HCT116 (cell line): ENCODE data around the gene PELO. TPM values are rescaled to one million over a fixed set of nuclear protein-coding genes. Genes with fewer than 3 reads are reported as not detected.
A peak's percentile ranks its signal among the peaks of the same experiment; 100 is the strongest.

Experiments used
- ATAC-seq: fragments of 200-7000 bp; cut with Tn5 transposase; 2 replicates; pipeline ENCODE4 v1.9.1; 2020; ENCODE audit warnings: mild to moderate bottlenecking, moderate library complexity
- BruUV-seq: library from RNA; stranded (reverse); fragments of 400-500 nt; replicated peaks from 2 replicates; lab custom pipeline; 2021; lab: Mats Ljungman, UMichigan
- CTCF ChIA-PET: fragments of 300-600 bp; sonication (Branson Sonifier 250); formaldehyde crosslinking; loops from one replicate; lab custom pipeline; 2021; ENCODE audit warnings: antibody characterized with exemption; lab: Charles Lee
- POLR2A ChIA-PET: fragments of 300-600, 350-600 bp; sonication (Branson Sonifier 250); formaldehyde crosslinking; loops from one replicate; lab custom pipeline; 2021; ENCODE audit warnings: antibody characterized with exemption; lab: Charles Lee
- RAD21 ChIA-PET, 2 experiments: fragments of 300-600 bp; sonication (Branson Sonifier 250); formaldehyde crosslinking; loops; one replicate each; lab custom pipeline; 2023; ENCODE audit warnings: low total read pairs in 2 of 2; ENCODE audit not compliant: uncharacterized antibody in 2 of 2, unreplicated experiment in 2 of 2, low non-redundant PET in 1 of 2; lab: Charles Lee
- DNase-seq: peaks from one replicate; pipeline ENCODE4 v3.0.0-alpha.2; 2010; ENCODE audit warnings: low read depth, low spot score
- H2AFZ ChIP-seq: fragments of 200-600 bp; shearing (Covaris generic), sonication (generic); 2 replicates; pipeline ENCODE4 v1.6.1; 2017; ENCODE audit warnings: low read depth, mixed run types, mixed read lengths, antibody characterized with exemption, low read length; ENCODE audit not compliant: poor library complexity, severe bottlenecking
- H3K27ac ChIP-seq: 2 replicates; pipeline ENCODE4 v1.5.1; 2012; ENCODE audit warnings: low read depth, low read length
- H3K27me3 ChIP-seq: fragments of 200-600 bp; sonication (generic); 2 replicates; pipeline ENCODE4 v1.6.1; 2016; ENCODE audit warnings: mixed run types, low read length, mixed read lengths; ENCODE audit not compliant: insufficient read depth
- H3K36me3 ChIP-seq, 2 experiments: fragments of 200-500 bp in 1 of 2; fragments of 200-600 bp in 1 of 2; sonication (Bioruptor generic) in 1 of 2; sonication (generic) in 1 of 2; 2 replicates each; pipeline versions ENCODE4 v1.5.1 to v1.6.1; 2014 to 2016; ENCODE audit warnings: low read length in 2 of 2, inconsistent platforms in 1 of 2, mixed read lengths in 1 of 2, mixed run types in 1 of 2; ENCODE audit not compliant: insufficient read depth in 2 of 2, control insufficient read depth in 1 of 2
- H3K4me1 ChIP-seq, 2 experiments: fragments of 200-600 bp in 1 of 2; sonication (generic) in 1 of 2; 2 replicates each; pipeline versions ENCODE4 v1.5.1 to v1.6.1; 2012 to 2017; ENCODE audit warnings: low read length in 2 of 2, inconsistent platforms in 1 of 2, mild to moderate bottlenecking in 1 of 2, mixed read lengths in 1 of 2, mixed run types in 1 of 2, moderate library complexity in 1 of 2; ENCODE audit not compliant: insufficient read depth in 2 of 2, control insufficient read depth in 1 of 2
- H3K4me2 ChIP-seq: fragments of 200-600 bp; sonication (generic); 2 replicates; pipeline ENCODE4 v1.6.1; 2017; ENCODE audit warnings: mixed run types, low read length, mixed read lengths
- H3K4me3 ChIP-seq, 2 experiments: fragments of 200-600 bp in 1 of 2; sonication (generic) in 1 of 2; replicated peaks in 1 of 2; 2 replicates each; pipeline ENCODE4 v1.5.1; 2011 to 2016; ENCODE audit warnings: low read length in 2 of 2, control low read depth in 1 of 2, low read depth in 1 of 2, mild to moderate bottlenecking in 1 of 2, mixed read lengths in 1 of 2, mixed run types in 1 of 2
- H3K79me2 ChIP-seq: fragments of 200-600 bp; sonication (generic); 2 replicates; pipeline ENCODE4 v1.6.1; 2017; ENCODE audit warnings: mild to moderate bottlenecking, mixed run types, low read length, moderate library complexity, mixed read lengths; ENCODE audit not compliant: insufficient read depth
- H3K9ac ChIP-seq: fragments of 200-600 bp; sonication (generic); 2 replicates; pipeline ENCODE4 v1.6.1; 2016; ENCODE audit warnings: low read length, mixed read lengths
- H3K9me2 ChIP-seq: fragments of 200-600 bp; sonication (generic), shearing (Covaris generic); 2 replicates; pipeline ENCODE4 v1.6.1; 2017; ENCODE audit warnings: mixed run types, mild to moderate bottlenecking, moderate library complexity; ENCODE audit not compliant: insufficient read depth
- H3K9me3 ChIP-seq, 2 experiments: fragments of 200-500 bp in 1 of 2; fragments of 200-600 bp in 1 of 2; sonication (Bioruptor generic) in 1 of 2; sonication (generic) in 1 of 2; 2 replicates each; pipeline ENCODE4 v1.6.1; 2014 to 2017; ENCODE audit warnings: low read length in 2 of 2, mixed read lengths in 2 of 2, inconsistent platforms in 1 of 2, low read depth in 1 of 2, mild to moderate bottlenecking in 1 of 2, mixed run types in 1 of 2, moderate library complexity in 1 of 2; ENCODE audit not compliant: control insufficient read depth in 1 of 2, insufficient read depth in 1 of 2
- H4K20me1 ChIP-seq: fragments of 200-600 bp; sonication (generic), shearing (Covaris generic); 2 replicates; pipeline ENCODE4 v1.6.1; 2017; ENCODE audit warnings: mixed run types, mild to moderate bottlenecking, moderate library complexity; ENCODE audit not compliant: insufficient read depth
- CBX3 ChIP-seq: IDR thresholded peaks from 2 replicates; pipeline ENCODE4 v1.6.1; 2012; ENCODE audit warnings: low read depth
- CEBPB ChIP-seq: IDR thresholded peaks from 2 replicates; pipeline ENCODE4 v1.6.1; 2012; ENCODE audit warnings: low read depth
- ELF1 ChIP-seq: IDR thresholded peaks from 2 replicates; pipeline ENCODE4 v1.6.1; 2012; ENCODE audit warnings: low read depth, borderline replicate concordance
- EZH2phosphoT487 ChIP-seq: fragments of 200-600 bp; IDR thresholded peaks from 2 replicates; pipeline ENCODE4 v1.6.1; 2018; ENCODE audit warnings: antibody characterized with exemption, borderline replicate concordance
- FOSL1 ChIP-seq: IDR thresholded peaks from 2 replicates; pipeline ENCODE4 v1.6.1; 2012; ENCODE audit warnings: low read depth
- JUND ChIP-seq: IDR thresholded peaks from 2 replicates; pipeline ENCODE4 v1.6.1; 2012
- MAX ChIP-seq: IDR thresholded peaks from 2 replicates; pipeline ENCODE4 v1.6.1; 2012
- POLR2A ChIP-seq: IDR thresholded peaks from 2 replicates; pipeline ENCODE4 v1.7.0; 2011; ENCODE audit warnings: borderline replicate concordance; ENCODE audit not compliant: insufficient read depth, insufficient read length; ENCODE audit errors: extremely low read depth
- REST ChIP-seq: IDR thresholded peaks from 2 replicates; pipeline ENCODE4 v1.6.1; 2012; ENCODE audit warnings: low read depth
- SP1 ChIP-seq: IDR thresholded peaks from 2 replicates; pipeline ENCODE4 v1.6.1; 2012; ENCODE audit warnings: low read depth
- SRF ChIP-seq: IDR thresholded peaks from 2 replicates; pipeline ENCODE4 v1.6.1; 2012; ENCODE audit warnings: low read depth
- TCF7L2 ChIP-seq: IDR thresholded peaks from 2 replicates; pipeline ENCODE4 v1.7.0; 2011; ENCODE audit warnings: borderline replicate concordance, inconsistent platforms; ENCODE audit not compliant: insufficient read depth, insufficient read length; ENCODE audit errors: extremely low read depth
- YY1 ChIP-seq: IDR thresholded peaks from 2 replicates; pipeline ENCODE4 v1.6.1; 2011; ENCODE audit warnings: low read length, low read depth, moderate library complexity, mild to moderate bottlenecking; ENCODE audit not compliant: insufficient replicate concordance; ENCODE audit errors: extremely low read depth
- ZNF274 ChIP-seq: fragments of 200-500 bp; sonication (Bioruptor generic); IDR thresholded peaks from 2 replicates; pipeline ENCODE4 v1.6.1; 2014; ENCODE audit warnings: mild to moderate bottlenecking, low read depth, low read length, inconsistent platforms
- intact Hi-C: fragments of 100-400 bp; cut with micrococcal nuclease; formaldehyde crosslinking; loops from 2 replicates; pipeline ENCODE4 v1.10.0; 2022
- total RNA-seq: library from RNA; stranded (reverse); gene quantifications from one replicate; pipeline ENCODE4 v1.2.1, GENCODE V29; 2021; ENCODE audit not compliant: unreplicated experiment

The PELO gene
- total RNA-seq, 1 experiment from 2014 or later, result 16.5 TPM

- ChIA-PET RAD21 (no interaction called here), POLR2A (interaction anchor here (1.0 to 1.1 kb wide), 2 partner anchors 11 to 14 kb away, joined by 3 to 4 read pairs; no protein-coding TSS in a partner anchor), CTCF (no interaction called here)
- no peaks in the 10 kb centered on the region for H3K9me3 ChIP-seq
- ATAC-seq, result no peak
- 0 out of 2 replicates have a peak, but pooled peaks cover 2% of the 10 kb centered on the region for H4K20me1 ChIP-seq
- H3K36me3 ChIP-seq, result no peaks in the 10 kb centered on the region
- no peaks in the 10 kb centered on the region for H3K27me3 ChIP-seq
- intact Hi-C loops, result no loop called here
- DNase-seq, result no peak
- H3K79me2 ChIP-seq, result no peaks in the 10 kb centered on the region
- H3K4me1 ChIP-seq, result peaks cover 0 to 16% of the 10 kb centered on the region in 2 experiments; a peak in 1 of 4 replicates
- H3K9me2 ChIP-seq, result no peaks in the 10 kb centered on the region
- no peak overlapping the region for H3K4me3 ChIP-seq
- BruUV-seq, result no TSS peak
- no peak overlapping the region for H3K9ac ChIP-seq
- H3K27ac ChIP-seq, result no peak overlapping the region
- H2AFZ ChIP-seq, result no peak overlapping the region
- no peak overlapping the region for H3K4me2 ChIP-seq
- TF ChIP-seq FOSL1, result peak; percentile 38; the same call in 1 of the 2 replicates
- peak; percentile 32 for TF ChIP-seq JUND
- peak; percentile 61; the same call in 1 of the 2 replicates for TF ChIP-seq CEBPB
- TF ChIP-seq POLR2A, result no peak
Observed at GRCh38 chr5:52811067-52811749, 23.5 kb downstream of the PELO start.

- Histone ChIP-seq H3K36me3 (no peaks in the 10 kb centered on the region), H3K9me3 (no peaks in the 10 kb centered on the region), H3K9me2 (no peaks in the 10 kb centered on the region), H3K4me2 (no peak overlapping the region), H3K79me2 (no peaks in the 10 kb centered on the region), H2AFZ (no peak overlapping the region), H3K4me1 (peaks cover 0 to 14% of the 10 kb centered on the region in 2 experiments; a peak in 1 of 4 replicates), H3K27me3 (no peaks in the 10 kb centered on the region), H3K4me3 (no peak overlapping the region), H4K20me1 (no peaks in the 10 kb centered on the region), H3K27ac (no peak overlapping the region), H3K9ac (no peak overlapping the region)
- RAD21 ChIA-PET, result no interaction called here
- CTCF ChIA-PET, result interaction anchor here (1.2 kb wide), 1 partner anchor 101 kb away, joined by 3 read pairs; no protein-coding TSS in a partner anchor
- DNase-seq, result no peak
- ATAC-seq, result no peak
- BruUV-seq, result no TSS peak
- POLR2A ChIA-PET, result no interaction called here
- intact Hi-C loops, result no loop called here
- no peak for TF ChIP-seq SP1
- no peak for TF ChIP-seq TCF7L2
- TF ChIP-seq EZH2phosphoT487, result no peak
- no peak for TF ChIP-seq MAX
- TF ChIP-seq CBX3, result no peak
- TF ChIP-seq YY1, result no peak
- TF ChIP-seq ZNF274, result no peak
- no peak for TF ChIP-seq SRF
- TF ChIP-seq REST, result no peak
- TF ChIP-seq ELF1, result no peak
Observed at GRCh38 chr5:52814352-52815148, 26.8 kb downstream of the PELO start.
